NOMO-1 treated with dmso at 0.1 percent for 144 hours (cell line): ENCODE measurements around the gene C20orf204.

Experiments
- DNase-seq: peaks from one replicate; lab custom pipeline; 2025; ENCODE audit not compliant: unreplicated experiment; lab: John Stamatoyannopoulos, UW

Gene C20orf204

DNA sequence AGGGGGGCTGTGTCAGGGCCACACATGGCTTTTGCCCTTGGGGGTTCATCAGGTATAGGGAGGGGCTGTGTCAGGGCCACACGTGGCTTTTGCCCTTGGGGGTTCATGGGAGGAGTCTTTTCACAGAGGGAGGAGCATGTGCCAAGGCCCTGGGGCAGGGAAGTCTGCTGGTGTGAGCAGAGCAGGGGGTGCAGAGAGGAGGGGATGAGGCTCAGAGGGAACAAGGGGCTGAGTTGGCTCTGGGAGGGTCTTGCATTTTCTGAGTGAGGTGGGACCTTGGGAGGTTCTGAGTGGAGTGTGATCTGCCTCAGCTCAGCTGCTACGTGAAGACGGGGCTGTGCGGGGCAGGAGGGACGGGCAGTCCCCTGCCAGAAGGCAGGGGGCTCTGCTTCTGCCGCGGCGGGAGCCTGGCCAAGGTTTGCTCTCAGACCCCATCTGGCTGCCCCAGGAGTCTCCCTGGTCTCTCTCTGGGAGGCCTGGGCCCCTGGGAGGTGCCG lies 19.5 kb downstream of the C20orf204 start:
- DNase-seq, result no peak

DNA sequence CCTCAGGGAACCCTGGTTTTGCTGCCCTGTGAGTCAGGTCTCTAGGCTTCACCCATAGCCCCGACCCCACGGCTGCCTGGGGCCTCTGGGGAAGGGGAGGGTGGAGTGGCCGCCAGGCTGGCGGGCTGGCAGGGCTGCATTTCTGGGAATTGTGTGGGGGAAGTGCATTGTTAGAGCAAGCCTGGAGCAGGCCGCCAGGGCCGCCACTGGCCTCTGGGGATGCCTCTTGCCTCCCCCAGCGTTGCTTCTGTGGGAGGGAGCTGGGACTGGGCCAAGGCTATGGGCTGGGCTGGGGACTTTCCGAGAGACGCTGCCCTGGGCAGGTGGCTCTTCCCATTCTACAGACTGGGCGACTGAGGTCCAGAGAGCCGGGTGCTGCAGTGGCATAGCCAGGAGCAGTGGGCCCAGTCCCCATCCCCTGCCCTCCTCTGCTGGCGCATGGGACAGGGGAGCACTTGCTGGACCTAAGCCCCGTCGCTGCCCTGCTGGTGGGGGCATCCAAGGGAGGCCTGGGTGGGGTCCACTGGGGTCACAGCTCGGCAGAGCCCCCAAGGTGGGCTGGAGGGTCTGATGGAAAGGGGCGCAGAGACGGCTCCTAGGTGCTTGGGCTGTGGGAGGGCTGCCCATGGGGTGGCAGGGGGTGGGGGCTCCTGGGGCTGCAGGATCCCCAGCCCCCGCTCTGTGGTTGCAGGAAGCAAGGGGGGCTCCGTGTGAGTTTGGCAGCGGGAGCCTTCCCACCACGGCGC lies 20.1 kb downstream of the C20orf204 start:
- DNase-seq, result no peak

DNA sequence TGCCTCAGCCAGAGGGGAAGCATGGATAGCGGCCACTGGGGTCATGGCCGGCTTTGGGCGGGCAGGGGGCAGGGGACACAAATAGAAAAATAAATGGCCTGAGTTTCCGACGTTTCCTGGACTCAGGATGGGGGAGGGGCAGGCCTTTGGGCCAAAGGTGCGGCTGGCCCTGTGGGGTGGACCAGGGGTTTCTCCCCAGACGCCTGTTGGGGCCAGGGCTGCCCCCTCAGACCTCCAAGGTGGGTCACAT lies 20.6 kb downstream of the C20orf204 start:
- no peak for DNase-seq

DNA sequence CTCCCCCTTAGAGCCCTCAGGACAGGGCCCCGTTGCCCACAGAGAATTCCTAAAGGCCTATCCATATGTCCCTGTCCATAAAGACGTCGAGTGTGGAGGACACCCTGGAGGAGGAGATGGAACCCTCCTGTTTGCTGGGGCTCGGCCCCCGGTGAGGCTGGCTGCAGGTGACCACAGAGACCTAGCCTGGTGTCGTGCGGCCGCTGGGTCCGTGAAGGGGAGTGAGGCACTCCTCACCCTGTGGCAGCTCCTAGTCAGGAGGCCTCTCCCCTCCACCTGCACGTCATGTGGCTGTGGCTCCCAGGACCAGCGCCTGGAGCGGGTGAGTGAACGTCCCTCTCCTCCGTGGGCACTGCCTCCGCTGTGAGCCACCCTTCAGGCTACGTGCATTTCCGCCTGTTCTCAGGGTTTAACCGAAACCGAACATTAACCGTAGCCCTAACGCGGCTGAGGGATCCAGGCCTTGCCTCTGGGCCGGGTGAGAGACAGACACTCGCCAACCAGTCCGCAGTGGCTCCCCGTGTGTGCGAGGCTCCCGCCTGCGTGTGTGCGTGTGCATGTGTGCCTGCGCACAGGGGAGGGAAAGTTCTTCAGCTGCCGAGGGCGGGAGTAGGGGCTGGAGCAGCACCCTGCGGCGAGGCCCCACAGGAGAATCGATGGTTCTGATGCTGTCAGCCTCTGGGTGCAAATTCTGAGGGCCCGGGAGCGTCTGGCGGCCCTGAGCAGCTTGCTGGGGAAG lies 21.1 kb downstream of the C20orf204 start:
- DNase-seq, result no peak

DNA sequence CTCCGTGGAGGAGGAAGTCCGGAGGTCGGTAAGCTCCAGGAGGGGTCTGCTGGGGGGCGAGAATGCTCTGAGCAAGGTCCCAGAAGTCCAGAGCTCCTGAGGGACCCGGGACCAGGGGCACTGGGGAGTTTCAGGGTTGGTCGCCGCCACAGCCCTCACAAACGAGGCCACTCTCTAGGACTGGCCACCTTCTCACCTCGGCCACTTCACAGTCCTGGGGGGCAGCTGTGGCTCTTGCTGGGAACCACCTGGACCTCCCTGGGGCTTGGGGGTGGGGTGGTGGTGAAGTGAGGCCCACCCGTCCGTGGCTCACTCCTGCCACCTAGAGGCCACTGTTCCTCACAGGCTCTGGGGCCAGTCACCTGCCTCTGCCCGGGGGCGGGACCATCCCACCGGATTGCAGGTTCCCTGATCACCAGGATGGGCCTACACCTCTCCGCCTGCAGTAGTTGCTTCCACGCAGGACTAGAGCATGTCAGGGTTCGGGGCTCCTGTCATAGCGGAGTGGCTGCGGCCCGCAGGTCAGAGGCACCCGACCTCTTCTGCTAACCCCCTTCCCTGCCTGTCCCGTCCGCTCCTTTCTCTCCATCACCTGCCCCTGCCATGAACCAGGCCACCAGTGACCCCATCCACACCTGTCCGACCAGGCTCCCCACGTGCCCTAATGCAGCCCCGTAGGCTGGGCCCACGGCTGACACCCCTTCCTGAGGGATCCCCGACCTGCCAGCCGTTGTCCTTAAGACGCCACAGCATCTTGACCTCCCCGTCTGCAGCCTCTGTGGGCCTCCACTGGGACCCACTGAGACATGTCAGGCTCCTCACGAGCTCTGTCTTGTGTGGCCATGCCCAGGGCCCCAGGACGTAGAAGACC lies 21.9 kb downstream of the C20orf204 start:
- DNase-seq, result peak; percentile 48

DNA sequence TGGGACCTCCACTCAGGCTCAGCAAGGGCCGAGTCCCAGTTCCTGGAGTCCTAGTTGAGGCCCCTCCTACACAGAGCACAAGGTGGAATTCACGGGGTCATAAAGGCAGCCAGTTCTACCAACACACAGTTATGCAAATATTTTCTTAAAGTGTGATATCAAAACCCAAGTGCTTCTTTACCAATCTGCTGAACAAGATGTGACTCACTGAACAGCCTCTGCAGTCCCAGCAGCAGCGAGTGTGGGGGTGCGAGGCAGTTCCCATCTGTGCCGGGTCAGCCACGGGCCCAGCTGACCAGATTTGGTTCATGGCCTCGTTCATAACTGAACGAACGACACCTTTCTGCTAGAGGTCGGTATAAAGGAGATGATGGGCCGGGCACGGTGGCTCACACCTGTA lies 22.6 kb downstream of the C20orf204 start:
- DNase-seq, result no peak

DNA sequence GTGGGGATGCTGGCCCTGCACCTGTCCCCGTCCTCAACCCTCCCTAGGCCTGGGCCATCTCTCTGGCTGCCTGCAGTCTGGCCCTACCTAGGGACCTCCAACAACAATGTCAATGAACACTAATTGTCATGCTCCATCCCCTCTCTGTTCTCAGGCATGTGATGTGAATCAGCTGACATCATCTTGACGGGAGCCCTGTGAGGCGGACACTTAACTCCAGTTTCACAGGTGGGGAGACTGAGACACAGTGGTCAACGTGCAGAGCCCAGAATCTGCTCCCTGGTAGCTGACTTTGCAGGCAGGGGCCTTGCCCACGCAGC lies 26.3 kb downstream of the C20orf204 start:
- no peak for DNase-seq

DNA sequence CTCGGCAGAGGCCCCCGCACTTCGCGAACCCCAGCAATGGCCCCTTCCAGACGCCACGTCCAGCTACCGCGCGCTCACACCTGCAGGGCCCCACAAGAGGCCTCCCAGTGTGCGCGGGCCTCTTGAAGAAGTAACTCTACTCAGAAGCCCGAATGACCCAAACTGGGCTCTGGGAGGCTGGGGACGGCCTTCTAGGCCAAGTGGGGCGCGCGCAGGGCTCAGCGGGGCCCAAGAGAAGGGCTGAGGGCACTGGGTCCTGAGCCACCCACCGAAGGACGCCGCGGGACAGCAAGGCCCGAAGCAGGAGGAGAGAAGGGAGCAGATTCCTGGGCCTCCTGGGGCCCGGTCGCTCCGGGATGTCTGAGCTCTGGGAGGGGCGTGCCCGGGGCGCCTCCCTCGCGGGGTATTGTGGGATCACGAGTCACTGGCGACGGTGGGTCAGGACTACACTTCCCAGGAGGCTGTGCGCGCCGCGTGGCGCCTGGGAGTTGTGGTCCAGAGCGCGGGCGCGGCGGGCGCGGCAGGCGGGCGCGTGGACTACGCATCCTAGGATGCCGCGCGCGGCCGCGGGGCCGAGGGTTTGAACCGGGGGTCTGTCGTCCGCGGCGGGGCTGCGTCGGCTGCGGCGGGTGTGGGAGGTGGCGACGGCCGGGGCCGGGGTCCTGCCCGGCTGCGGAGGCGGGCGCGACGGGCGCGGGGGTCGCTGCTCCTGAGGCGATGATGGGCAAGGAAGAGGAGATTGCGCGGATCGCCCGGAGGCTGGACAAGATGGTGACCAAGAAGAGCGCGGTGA lies 26.8 kb downstream of the C20orf204 start, which contains the start of gene TCEA2:
TSS of gene TCEA2 (plus strand) at position 603 of the 793 bp plus-strand sequence. CDS start at position 718, 115 bp downstream.
- DNase-seq, result peak; percentile 88

DNA sequence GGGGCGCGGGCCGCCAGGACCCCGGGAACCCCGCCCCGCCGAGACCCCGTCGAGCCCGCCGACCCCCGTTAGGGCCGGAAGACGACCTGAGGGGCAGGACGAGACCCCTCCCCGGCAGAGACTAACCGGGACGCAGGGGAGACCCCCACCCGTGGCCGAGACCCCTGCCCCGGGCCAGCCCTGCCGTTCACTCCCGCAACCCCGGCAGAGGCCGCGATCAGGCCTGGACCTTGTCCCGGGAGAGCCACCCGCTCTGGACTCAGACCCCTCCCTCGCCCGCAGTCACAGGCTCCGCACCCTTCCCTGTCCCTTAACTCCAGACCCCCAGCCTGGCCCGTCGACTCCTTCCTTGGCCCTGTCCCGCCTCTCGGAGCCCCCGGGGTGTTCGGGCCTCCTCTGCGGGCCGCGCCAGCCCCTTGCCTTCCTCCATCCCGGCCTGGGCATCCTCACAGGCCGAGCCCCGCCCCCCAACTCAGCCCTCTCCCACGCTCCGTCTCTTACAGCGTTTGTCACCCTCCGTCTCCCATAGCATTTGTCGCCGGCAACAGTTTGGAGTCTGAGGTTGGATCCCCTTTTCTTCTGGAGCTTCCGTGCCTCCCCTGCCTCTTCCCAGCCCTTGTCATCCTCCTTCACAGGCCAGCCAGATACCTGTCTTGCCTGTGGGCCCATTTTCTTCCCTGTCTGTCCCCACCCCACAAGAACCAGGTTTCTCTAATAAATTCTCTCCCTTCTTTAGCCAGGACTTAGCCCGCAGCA lies 27.6 kb downstream of the C20orf204 start:
- no peak for DNase-seq

DNA sequence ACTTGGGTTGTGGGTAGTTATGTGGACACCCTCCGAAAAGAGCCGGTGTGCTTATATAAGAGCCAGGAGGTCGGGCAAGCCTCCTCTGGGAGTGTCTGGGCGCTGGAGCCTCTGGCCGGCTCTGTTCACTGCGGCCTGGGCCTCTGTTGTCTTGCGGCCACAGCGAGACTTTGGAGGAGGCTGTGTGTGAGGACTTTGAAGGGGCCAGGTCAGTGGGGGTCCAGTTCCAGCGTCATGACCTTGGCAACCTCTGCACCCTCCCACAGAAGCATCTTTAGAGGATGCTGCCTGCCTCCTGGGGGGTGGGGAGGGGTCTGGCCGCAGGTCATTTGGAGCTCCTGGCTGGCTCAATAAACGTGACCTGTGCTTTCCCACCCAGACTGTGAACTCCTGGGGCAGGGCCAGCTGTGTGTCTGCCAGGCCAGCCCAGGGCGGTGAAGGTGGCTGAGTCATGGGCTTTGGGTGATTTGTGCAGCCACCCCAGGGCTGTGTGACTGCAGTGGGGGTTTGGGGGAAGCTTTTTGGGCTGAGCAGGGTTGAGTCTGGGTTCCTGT lies 28.2 kb downstream of the C20orf204 start:
- no peak for DNase-seq

DNA sequence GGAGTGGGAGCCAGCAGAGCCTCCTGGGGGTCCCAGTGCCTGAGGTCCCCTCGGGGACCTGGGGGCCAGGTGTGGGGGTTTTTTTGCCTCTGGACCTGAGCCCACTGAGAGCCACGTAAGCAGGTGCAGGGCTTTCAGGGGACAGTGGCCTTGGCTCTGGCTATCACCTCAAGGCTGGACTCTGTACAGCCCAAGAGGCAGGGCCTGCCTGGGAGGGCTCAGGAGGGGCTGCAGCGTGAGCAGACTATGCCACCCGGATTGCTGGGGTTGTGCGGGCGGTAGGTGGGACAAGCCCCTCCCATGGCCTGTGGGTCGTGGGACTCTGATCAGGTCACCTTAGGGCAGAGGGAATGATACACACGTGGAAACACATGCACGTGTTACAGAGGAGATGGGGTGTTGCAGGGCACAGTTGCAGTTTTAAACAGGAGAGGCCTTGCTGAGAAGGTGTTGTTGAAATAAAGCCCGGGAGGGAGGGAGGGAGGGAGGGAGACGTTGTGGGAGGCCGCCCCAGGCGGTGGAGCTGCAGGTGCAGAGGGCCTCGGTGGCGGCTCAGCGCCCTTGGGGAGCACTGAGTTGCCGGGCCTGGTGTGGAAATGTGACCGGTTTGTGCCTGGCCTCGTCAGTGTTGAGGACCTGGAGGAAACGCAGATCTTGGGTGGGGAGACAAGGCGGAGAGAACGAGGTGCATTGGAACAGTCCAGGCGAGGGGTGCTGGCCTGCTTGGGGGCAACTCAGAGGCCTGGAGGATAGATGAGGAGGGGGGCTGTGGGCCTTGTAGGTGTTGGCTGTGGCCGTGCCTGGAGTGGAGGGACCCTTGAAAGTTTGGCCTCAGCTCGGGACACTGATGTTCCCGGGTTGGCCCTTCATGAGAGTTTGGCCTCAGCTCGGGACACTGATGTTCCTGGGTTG lies 29.3 kb downstream of the C20orf204 start:
- DNase-seq, result no peak

DNA sequence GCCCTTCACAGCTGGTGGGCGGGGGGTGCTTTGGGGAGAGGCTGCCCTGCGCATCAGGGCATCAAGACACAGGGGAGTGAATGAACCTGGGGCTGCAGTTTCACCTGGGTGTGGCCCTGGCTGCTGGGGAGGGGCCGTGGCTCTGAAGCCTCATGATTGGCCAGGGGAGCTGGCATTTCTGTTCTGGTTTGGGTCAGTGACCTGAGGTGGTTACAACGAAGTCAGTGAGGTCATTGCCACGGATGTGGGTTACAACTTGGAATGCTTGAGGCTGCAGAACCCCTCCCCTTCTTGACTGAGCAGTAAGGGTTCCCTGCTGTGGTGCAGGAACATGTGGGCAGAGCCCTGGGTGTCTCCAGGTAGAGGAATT lies 30.0 kb downstream of the C20orf204 start:
- DNase-seq, result peak; percentile 45

DNA sequence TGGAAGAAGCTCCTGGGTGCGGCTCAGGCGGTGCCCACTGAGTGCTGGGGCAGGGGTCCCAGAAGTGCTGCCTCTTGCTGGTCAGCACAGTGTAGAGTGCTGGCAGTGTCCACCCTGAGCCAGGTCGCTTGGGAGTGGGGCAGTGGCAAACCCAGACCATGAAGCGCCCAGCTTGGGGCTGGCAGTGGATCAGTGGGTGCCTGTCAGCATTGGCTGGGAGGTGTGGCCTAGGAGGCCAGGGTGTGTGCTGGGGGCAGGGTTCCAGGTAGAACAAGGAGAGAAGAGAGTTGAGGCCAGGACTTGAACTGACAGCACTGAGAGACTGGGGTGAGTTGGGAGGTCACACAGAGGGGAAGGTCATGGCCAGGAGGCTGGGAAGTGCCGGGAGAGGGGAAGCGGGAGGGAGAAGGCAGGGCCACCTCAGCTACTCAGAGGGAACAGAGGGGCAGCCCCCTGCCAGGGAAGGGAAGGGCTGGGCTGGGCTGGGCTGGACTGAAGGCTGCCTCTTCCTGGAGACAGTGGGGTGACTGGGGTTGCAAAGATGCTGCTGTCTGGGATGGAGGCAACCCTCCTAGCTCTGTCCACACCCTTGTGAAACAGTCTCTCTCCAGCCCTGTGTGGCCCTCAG lies 31.1 kb downstream of the C20orf204 start:
- no peak for DNase-seq

DNA sequence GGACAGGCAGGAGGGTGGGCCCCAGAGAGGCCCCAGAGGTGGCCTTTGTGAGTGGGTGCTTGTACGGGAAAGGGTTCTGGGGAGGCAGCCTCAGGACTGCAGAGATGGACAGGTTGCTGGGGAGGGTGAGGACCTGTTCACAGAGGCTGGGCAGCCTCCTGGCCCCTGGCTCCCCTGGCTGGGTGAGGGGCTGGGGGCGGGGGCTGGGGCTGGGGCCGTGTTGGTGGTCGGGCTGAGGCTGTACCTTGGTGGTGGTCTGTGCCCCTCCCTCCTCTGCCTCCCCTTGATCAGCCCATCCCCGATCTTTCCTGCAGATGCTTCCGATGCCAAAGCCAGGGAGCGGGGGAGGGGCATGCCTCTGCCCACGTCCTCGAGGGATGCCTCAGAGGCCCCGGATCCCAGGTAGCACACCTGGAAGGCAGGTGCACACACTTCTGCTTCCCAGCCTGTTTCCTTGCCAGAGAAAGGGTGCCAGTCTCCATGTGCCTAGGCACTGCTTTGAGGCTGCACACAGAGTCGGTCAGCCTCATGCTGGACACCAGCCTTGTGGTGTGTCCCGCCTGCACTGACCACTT lies 31.8 kb downstream of the C20orf204 start:
- no peak for DNase-seq

DNA sequence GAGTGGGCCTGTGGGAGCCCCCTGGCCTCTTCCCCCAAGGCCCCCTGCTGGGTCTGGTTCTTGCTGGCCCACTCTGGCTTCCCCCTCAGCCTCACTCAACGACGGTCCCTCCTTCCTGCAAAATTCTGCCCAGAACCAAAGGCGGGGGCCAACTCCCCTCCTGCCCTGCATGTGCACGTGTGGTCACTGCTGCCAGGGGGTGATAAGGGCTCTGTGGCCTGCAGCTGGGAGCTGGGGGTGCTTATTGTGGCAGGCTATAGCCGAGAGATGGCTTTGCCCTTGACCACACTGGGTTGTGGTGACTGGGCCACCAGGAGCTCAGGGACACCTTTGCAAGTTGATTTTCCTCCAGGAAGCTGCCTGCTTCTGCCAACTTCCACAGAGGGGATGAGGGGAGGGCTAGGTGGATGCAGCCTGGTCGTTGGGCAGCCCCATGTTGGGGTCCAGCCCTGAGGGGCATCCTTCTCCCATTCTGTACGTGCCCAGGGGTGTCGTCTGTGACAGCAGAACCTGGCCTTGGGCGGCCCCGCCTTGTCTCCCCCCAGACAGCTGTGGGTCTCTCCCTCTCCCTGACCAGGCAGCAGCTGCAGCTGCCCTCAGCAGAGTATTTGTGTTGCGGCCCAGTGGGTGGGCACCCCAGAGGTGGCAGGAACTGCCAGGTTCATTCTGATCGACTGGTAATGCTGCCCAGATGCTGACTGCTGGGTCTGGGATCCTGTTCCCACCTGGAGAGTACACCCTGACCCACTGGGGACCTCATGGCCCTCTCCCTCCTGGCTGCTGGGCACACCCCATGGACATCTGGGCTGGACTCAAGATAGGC lies 32.6 kb downstream of the C20orf204 start:
- no peak for DNase-seq

DNA sequence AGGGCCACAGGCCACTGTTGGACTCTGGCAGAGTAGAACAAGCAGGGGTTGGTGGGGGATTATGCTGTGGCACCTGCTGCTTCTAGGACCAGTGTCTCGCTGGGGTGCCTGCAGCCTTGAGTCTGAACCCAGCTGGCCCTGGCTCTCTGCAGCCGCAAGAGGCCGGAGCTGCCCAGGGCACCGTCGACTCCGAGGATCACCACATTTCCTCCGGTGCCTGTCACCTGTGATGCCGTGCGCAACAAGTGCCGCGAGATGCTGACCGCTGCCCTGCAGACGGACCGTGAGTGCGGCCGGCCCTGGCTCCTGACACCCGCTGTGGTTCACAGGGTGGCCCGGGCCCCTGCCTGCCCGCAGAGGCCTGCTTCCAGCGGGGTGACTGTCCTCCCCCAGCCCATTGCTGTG lies 33.2 kb downstream of the C20orf204 start:
- no peak for DNase-seq

DNA sequence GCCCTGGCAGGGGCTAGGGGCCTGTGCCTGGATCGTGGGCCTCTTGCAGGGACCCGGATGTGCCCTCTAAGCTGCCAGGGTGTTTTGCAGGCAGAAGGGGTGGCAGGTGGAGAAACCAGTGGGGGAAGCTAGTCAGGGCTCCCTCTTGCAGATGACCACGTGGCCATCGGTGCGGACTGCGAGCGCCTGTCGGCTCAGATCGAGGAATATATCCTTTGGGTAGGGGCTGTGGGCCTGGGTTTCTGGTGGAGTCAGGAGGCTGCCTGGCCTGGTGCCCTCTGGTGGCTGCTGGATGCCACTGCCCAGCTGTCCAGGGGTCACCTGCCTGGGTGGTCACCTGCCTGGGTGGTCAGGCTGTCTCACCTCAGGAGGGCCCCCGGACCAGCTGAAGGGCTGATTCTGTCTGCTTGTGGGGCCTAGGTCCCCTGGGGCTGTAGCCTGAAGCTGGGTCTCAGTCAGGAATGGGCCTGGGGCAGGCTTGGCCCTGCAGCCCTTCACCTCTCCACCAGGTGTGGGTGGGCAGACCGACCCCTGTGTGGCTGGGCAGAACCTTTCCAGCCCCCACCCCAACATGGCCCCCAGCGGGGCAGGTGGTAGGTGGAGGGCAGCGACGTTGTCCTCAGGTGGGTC lies 33.7 kb downstream of the C20orf204 start:
- DNase-seq, result no peak
